H9 (cell line): ENCODE results near the gene C12orf57. TPM values are rescaled to one million over a fixed set of nuclear protein-coding genes. Genes with fewer than 3 reads are reported as not detected.

Source experiments
- DNase-seq: peaks from one replicate; pipeline ENCODE4 v3.0.0-alpha.2; 2017
- H2AFZ ChIP-seq: one replicate; pipeline ENCODE4 v1.6.1; 2013; ENCODE audit warnings: mild to moderate bottlenecking, low read length, control low read depth, moderate library complexity
- H2AK5ac ChIP-seq: 2 replicates; pipeline ENCODE4 v1.6.1; 2013; ENCODE audit warnings: low read length, control low read depth, mixed read lengths; ENCODE audit not compliant: insufficient read length
- H2BK120ac ChIP-seq: one replicate; pipeline ENCODE4 v1.6.1; 2013; ENCODE audit warnings: low read depth, mild to moderate bottlenecking, low read length, control low read depth, inconsistent platforms; ENCODE audit not compliant: poor library complexity, severe bottlenecking
- H2BK12ac ChIP-seq: 2 replicates; pipeline ENCODE4 v1.6.1; 2013; ENCODE audit warnings: low read length, control low read depth, mixed read lengths, low read depth; ENCODE audit not compliant: insufficient read length
- H2BK15ac ChIP-seq: 2 replicates; pipeline ENCODE4 v1.6.1; 2013; ENCODE audit warnings: low read depth, low read length, control low read depth
- H2BK20ac ChIP-seq: one replicate; pipeline ENCODE4 v1.6.1; 2013; ENCODE audit warnings: low read depth, mild to moderate bottlenecking, low read length, control low read depth, inconsistent platforms; ENCODE audit not compliant: poor library complexity, severe bottlenecking
- H2BK5ac ChIP-seq: 2 replicates; pipeline ENCODE4 v1.6.1; 2013; ENCODE audit warnings: low read length, control low read depth, mixed read lengths; ENCODE audit not compliant: insufficient read length
- H3K14ac ChIP-seq: 2 replicates; pipeline ENCODE4 v1.6.1; 2013; ENCODE audit warnings: low read length, control low read depth; ENCODE audit not compliant: insufficient read depth
- H3K18ac ChIP-seq: 2 replicates; pipeline ENCODE4 v1.6.1; 2013; ENCODE audit warnings: low read depth, mild to moderate bottlenecking, mixed read lengths, low read length, control low read depth; ENCODE audit not compliant: insufficient read length
- H3K23ac ChIP-seq: 2 replicates; pipeline ENCODE4 v1.6.1; 2013; ENCODE audit warnings: low read length, control low read depth, mixed read lengths, low read depth; ENCODE audit not compliant: insufficient read length
- H3K23me2 ChIP-seq: 2 replicates; pipeline ENCODE4 v1.6.1; 2013; ENCODE audit warnings: low read depth, mild to moderate bottlenecking, mixed read lengths, low read length, control low read depth; ENCODE audit not compliant: insufficient read length, poor library complexity, severe bottlenecking
- H3K27ac ChIP-seq: 2 replicates; pipeline ENCODE4 v1.5.1; 2013; ENCODE audit warnings: low read length, control low read depth, mixed read lengths, low read depth; ENCODE audit not compliant: insufficient read length
- H3K27me3 ChIP-seq: 2 replicates; pipeline ENCODE4 v1.6.1; 2013; ENCODE audit warnings: low read length, control low read depth, inconsistent platforms; ENCODE audit not compliant: insufficient read depth
- H3K4ac ChIP-seq: 2 replicates; pipeline ENCODE4 v1.6.1; 2013; ENCODE audit warnings: low read depth, mild to moderate bottlenecking, control low read depth, inconsistent platforms, low read length, moderate library complexity
- H3K4me1 ChIP-seq: 2 replicates; pipeline ENCODE4 v1.6.1; 2013; ENCODE audit warnings: low read length, control low read depth, inconsistent platforms; ENCODE audit not compliant: insufficient read depth
- H3K4me2 ChIP-seq: 2 replicates; pipeline ENCODE4 v1.6.1; 2013; ENCODE audit warnings: low read length, control low read depth, mixed read lengths; ENCODE audit not compliant: insufficient read length, insufficient read depth
- H3K56ac ChIP-seq: 2 replicates; pipeline ENCODE4 v1.6.1; 2013; ENCODE audit warnings: low read depth, mild to moderate bottlenecking, mixed read lengths, low read length, control low read depth; ENCODE audit not compliant: insufficient read length
- H3K79me1 ChIP-seq: 2 replicates; pipeline ENCODE4 v1.6.1; 2013; ENCODE audit warnings: low read depth, mild to moderate bottlenecking, moderate library complexity, low read length, control low read depth, inconsistent platforms; ENCODE audit not compliant: insufficient read depth, poor library complexity, severe bottlenecking
- H3K79me2 ChIP-seq: 2 replicates; pipeline ENCODE4 v1.6.1; 2013; ENCODE audit warnings: low read length, control low read depth, inconsistent platforms; ENCODE audit not compliant: insufficient read depth
- H3K9ac ChIP-seq: 2 replicates; pipeline ENCODE4 v1.6.1; 2013; ENCODE audit warnings: low read length, control low read depth, mixed read lengths; ENCODE audit not compliant: insufficient read length; ENCODE audit errors: extremely low read depth
- H3K9me3 ChIP-seq: one replicate; pipeline ENCODE4 v1.6.1; 2013; ENCODE audit warnings: low read depth, low read length, inconsistent platforms; ENCODE audit not compliant: control insufficient read depth
- H3T11ph ChIP-seq: one replicate; pipeline ENCODE4 v1.6.1; 2013; ENCODE audit warnings: mild to moderate bottlenecking, low read length, control low read depth, inconsistent platforms
- H4K20me1 ChIP-seq: one replicate; pipeline ENCODE4 v1.6.1; 2013; ENCODE audit not compliant: control insufficient read depth, insufficient read length, insufficient read depth
- H4K5ac ChIP-seq: 2 replicates; pipeline ENCODE4 v1.6.1; 2013; ENCODE audit warnings: low read depth, mild to moderate bottlenecking, mixed read lengths, low read length, control low read depth; ENCODE audit not compliant: insufficient read length
- H4K8ac ChIP-seq: replicated peaks from 2 replicates; pipeline ENCODE4 v1.6.1; 2013; ENCODE audit warnings: low read length, control low read depth, mixed read lengths, low read depth; ENCODE audit not compliant: insufficient read length
- H4K91ac ChIP-seq: 2 replicates; pipeline ENCODE4 v1.6.1; 2013; ENCODE audit warnings: low read depth, mild to moderate bottlenecking, moderate library complexity, mixed read lengths, low read length, control low read depth; ENCODE audit not compliant: insufficient read length
- H3K27ac Mint-ChIP-seq, 3 experiments: 2 replicates in 2 of 3; 3 replicates in 1 of 3; pipeline ENCODE4 v1.8.0; 2020 to 2021; ENCODE audit warnings: mixed read lengths in 3 of 3, mild to moderate bottlenecking in 1 of 3, moderate library complexity in 1 of 3
- H3K27me3 Mint-ChIP-seq: 2 replicates; pipeline ENCODE4 v1.8.0; 2021; ENCODE audit warnings: low read depth, mild to moderate bottlenecking, moderate library complexity, mixed read lengths
- H3K36me3 Mint-ChIP-seq, 3 experiments: 2 replicates in 2 of 3; 3 replicates in 1 of 3; pipeline ENCODE4 v1.8.0; 2020 to 2021; ENCODE audit warnings: low read depth in 3 of 3, mixed read lengths in 3 of 3; ENCODE audit not compliant: insufficient read depth in 1 of 3
- H3K4me1 Mint-ChIP-seq, 2 experiments: 2 replicates each; pipeline ENCODE4 v1.8.0; 2020; ENCODE audit warnings: mixed read lengths in 2 of 2
- H3K4me3 Mint-ChIP-seq, 2 experiments: 2 replicates in 1 of 2; 3 replicates in 1 of 2; pipeline ENCODE4 v1.8.0; 2020 to 2021; ENCODE audit warnings: mild to moderate bottlenecking in 2 of 2, mixed read lengths in 2 of 2, moderate library complexity in 1 of 2
- H3K9me3 Mint-ChIP-seq, 2 experiments: 2 replicates in 1 of 2; 3 replicates in 1 of 2; pipeline ENCODE4 v1.8.0; 2020; ENCODE audit warnings: mild to moderate bottlenecking in 2 of 2, mixed read lengths in 2 of 2, moderate library complexity in 1 of 2
- CTCF ChIP-seq: fragments of 200-600 bp; sonication (generic); conservative IDR thresholded peaks from 3 replicates; pipeline ENCODE4 v1.8.0; 2021; ENCODE audit warnings: antibody characterized with exemption, mild to moderate bottlenecking
- WGBS: extraction: QIAGEN DNeasy Blood & Tissue Kit; methylation state at CpG from one replicate; pipeline ENCODE4 v1.1.7; 2013; ENCODE audit warnings: missing lambda C conversion rate, low lambda C conversion rate, mixed read lengths; ENCODE audit not compliant: insufficient read length; ENCODE audit errors: extremely low coverage; 5-methylcytosine and 5-hydroxymethylcytosine counted together
- total RNA-seq: library from RNA; stranded (reverse); gene quantifications from 2 replicates; pipeline ENCODE4 v1.2.1, GENCODE V29; 2021

The C12orf57 gene
- total RNA-seq, 1 experiment from 2014 or later, result 195 TPM

DNA sequence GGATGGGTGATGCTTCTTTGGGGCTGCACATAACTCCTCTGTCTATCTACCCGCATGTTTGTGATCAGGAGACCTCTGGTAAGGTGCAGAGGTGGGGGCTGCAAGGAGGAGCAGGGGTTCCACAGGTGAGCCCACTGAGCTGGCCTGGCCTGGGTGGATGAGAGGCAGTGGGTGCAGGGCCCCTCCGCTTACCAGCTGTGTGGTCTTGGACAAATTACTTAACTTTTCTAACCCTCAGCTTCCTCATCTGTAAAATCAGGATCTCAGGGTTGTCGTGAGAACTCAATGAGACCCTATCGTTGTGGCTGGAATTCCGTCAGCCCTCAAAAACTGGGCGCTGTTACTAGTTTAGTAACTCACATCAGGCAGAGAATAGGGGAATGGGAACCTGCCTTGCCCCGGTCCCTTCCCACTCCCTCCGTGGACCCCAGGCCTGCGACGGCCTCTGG, 14.8 kb downstream of the C12orf57 start:
- Histone ChIP-seq H2BK12ac (no peak overlapping the region), H2BK120ac (no peak overlapping the region), H3K79me2 (no peaks in the 10 kb centered on the region; the same call in 1 of the 2 replicates), H2AK5ac (no peak overlapping the region), H3T11ph (no peak overlapping the region), H3K9me3 (no peaks in the 10 kb centered on the region), H4K8ac (no peak overlapping the region), H3K4ac (no peak overlapping the region), H3K18ac (no peak overlapping the region), H2AFZ (no peak overlapping the region), H3K27me3 (no peaks in the 10 kb centered on the region), H4K5ac (no peak overlapping the region), H3K4me1 (peaks cover 4% of the 10 kb centered on the region; the same call in 1 of the 2 replicates), H2BK15ac (no peak overlapping the region), H3K23ac (no peak overlapping the region), H3K23me2 (peaks cover 17% of the 10 kb centered on the region), H4K20me1 (no peaks in the 10 kb centered on the region), H2BK5ac (no peak overlapping the region), H3K4me2 (no peak overlapping the region), H3K79me1 (no peaks in the 10 kb centered on the region), H3K14ac (no peak overlapping the region; the same call in 1 of the 2 replicates), H3K9ac (no peak overlapping the region), H3K56ac (no peak overlapping the region), H3K27ac (no peak overlapping the region), H4K91ac (no peak overlapping the region), H2BK20ac (no peak overlapping the region)
- H3K27ac Mint-ChIP-seq, result peak overlapping the region in 1 of 3 experiments; percentile 82; a peak in 4 of 7 replicates
- H3K27me3 Mint-ChIP-seq, result no peaks in the 10 kb centered on the region; the same call in 1 of the 2 replicates
- no CpG with 5 or more reads among the region's 10 CpGs for WGBS
- H3K9me3 Mint-ChIP-seq, result no peaks in the 10 kb centered on the region
- H3K4me3 Mint-ChIP-seq, result no peak overlapping the region
- H3K4me1 Mint-ChIP-seq, result peaks cover 27 to 44% of the 10 kb centered on the region in 2 experiments
- no peak for TF ChIP-seq CTCF
- peaks cover 0 to 6% (median 0%) of the 10 kb centered on the region in 3 experiments; a peak in 4 of 7 replicates for H3K36me3 Mint-ChIP-seq
- no peak for DNase-seq
